Esophagus squamous epithelium (tissue), 4 donors: Measurements from ENCODE around the gene ZMYND8.

Experiments used
- POLR2A ChIP-seq, 4 donors: fragments of 450-650 bp; IDR thresholded peaks; one replicate each; pipeline ENCODE4 v1.6.1; 2017; ENCODE audit warnings: antibody characterized with exemption in 4 of 4, mild to moderate bottlenecking in 4 of 4, moderate library complexity in 3 of 4
- TF ChIP-seq, protein P1 (sequence below), 6 experiments: fragments of 450-650 bp in 4 of 6; fragments of 200-600 bp in 2 of 6; sonication (generic) in 2 of 6; IDR thresholded peaks; one replicate each; pipeline ENCODE4 v1.5.1; 2016 to 2019; ENCODE audit warnings: antibody characterized with exemption in 6 of 6, mild to moderate bottlenecking in 4 of 6, moderate library complexity in 4 of 6

DNA sequence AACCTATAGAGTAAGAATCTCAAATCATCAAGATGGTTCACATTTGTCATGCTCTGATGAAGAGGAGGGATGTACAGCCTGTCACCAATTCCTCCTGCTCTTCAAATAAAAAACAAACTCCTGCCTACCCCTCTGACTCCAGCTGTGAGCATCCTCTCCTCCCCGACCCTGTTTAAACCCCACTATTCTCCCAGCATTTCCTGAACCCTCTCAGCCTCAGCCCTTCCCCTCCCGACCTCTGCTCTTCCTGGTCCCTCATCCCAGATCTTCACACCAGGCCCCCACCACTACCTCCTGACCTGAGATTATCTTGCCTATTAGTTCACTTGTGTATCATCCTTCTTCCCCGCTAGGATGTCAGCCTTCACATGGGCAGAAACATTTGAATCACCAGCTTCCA lies 75.8 kb downstream of the ZMYND8 start:
- TF ChIP-seq, protein P1, sequence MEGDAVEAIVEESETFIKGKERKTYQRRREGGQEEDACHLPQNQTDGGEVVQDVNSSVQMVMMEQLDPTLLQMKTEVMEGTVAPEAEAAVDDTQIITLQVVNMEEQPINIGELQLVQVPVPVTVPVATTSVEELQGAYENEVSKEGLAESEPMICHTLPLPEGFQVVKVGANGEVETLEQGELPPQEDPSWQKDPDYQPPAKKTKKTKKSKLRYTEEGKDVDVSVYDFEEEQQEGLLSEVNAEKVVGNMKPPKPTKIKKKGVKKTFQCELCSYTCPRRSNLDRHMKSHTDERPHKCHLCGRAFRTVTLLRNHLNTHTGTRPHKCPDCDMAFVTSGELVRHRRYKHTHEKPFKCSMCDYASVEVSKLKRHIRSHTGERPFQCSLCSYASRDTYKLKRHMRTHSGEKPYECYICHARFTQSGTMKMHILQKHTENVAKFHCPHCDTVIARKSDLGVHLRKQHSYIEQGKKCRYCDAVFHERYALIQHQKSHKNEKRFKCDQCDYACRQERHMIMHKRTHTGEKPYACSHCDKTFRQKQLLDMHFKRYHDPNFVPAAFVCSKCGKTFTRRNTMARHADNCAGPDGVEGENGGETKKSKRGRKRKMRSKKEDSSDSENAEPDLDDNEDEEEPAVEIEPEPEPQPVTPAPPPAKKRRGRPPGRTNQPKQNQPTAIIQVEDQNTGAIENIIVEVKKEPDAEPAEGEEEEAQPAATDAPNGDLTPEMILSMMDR (IDR thresholded peaks at IDR 0.05) = no peak
- TF ChIP-seq POLR2A (IDR thresholded peaks at IDR 0.05) = no peak
